NCI-H526 treated with DMSO at 0.1 percent for 48 hours (cell line): Measurements from ENCODE around the gene THBS1.

Source experiments
- DNase-seq: peaks from one replicate; lab custom pipeline; 2025; lab: John Stamatoyannopoulos, UW

THBS1 gene

DNA sequence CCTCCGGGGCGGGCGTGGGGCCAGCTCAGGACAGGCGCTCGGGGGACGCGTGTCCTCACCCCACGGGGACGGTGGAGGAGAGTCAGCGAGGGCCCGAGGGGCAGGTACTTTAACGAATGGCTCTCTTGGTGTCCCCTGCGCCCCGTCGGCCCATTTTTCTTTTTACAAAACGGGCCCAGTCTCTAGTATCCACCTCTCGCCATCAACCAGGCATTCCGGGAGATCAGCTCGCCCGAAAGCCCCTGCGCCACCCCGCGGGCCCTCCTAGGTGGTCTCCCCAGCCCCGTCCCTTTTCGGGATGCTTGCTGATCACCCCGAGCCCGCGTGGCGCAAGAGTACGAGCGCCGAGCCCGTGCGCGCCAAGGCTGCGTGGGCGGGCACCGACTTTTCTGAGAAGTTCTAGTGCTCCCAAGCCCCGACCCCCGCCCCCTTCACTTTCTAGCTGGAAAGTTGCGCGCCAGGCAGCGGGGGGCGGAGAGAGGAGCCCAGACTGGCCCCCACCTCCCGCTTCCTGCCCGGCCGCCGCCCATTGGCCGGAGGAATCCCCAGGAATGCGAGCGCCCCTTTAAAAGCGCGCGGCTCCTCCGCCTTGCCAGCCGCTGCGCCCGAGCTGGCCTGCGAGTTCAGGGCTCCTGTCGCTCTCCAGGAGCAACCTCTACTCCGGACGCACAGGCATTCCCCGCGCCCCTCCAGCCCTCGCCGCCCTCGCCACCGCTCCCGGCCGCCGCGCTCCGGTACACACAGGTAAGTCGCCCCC lies at the start of gene THBS1:
THBS1 (plus strand) TSS at position 595 of the 757 bp plus-strand sequence. CDS start 779 bp downstream, outside the sequence.
- DNase-seq, result peak; percentile 46

- DNase-seq, result no peak
These were observed 45.9 kb upstream of the THBS1 start for GRCh38 chr15:39534996-39535395.

- DNase-seq, result no peak
These were observed 45.4 kb upstream of the THBS1 start for GRCh38 chr15:39535466-39535865.

DNA sequence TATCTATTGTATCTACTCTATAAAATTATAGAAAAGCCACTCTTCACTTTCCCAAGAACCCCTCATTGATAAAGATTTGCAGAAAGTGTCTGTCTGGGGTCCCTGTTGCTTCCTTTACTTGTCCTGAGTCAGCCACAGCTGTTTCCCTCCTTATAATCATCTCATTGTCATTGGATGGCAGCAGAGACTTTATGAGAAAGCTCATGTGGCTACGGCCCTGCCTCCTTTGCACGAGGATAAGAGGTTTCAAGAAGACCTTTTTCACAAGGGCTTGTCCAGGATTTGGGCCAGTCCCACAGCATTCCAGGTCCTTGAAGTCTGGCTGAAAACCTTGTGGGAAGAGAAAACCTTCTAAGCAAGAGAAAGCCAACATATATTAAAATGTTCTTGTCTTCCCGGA lies 41.9 kb upstream of the THBS1 start:
- no peak for DNase-seq

- DNase-seq, result no peak
These were observed 41.4 kb upstream of the THBS1 start for GRCh38 chr15:39539466-39539865.

- DNase-seq, result no peak
These were observed 40.8 kb upstream of the THBS1 start for GRCh38 chr15:39539973-39540558.

DNA sequence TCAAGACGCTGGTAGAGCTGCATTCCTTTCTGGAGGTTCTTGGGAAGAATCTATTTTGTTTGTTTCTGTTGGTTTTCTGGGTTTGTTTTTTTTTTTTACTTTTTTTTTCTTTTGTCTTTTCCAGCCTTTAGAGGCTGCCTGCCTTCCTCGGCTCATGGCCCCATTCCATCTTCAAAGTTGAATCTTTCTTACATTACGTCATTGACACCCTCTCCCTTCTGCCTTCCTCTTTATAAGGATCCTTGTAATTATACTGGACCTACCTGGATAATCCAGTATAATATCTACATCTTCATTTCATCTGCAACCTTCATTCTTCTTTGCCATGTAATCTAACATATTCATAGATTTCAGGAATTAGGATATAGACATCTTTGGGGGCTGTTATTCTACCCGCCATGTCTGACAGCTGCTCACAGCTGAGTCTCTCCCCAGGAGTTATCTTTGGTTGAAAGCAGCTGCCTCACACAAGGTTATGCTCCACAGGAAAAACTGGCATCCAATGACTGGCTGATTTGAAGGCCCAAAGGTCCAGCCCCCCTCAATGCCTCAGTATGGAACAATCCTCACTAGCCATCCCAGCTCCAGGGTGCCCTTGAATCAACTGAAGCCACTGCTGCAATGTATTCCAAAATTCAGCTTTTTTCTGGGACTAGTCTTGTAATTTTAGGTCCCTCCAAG lies 38.4 kb upstream of the THBS1 start:
- no peak for DNase-seq

DNA sequence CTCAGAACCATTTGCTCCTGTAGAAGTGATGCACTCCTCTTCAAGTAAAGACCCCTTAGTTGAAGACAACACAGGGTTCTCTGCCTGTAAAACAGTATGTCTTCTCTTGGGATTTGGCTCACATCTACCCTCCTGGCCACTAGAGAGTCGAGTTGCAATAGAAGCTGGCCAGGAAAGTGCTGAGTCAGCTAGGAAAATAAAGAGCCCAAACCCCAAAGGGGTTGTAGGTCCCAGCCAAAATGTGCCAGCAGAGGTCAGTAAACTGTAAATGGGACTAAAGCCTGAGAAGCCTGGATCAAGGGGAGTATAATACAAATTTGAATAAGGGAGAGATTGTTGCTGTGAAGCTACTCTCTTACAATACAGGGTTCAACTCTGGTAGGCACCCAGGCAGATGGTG lies 37.2 kb upstream of the THBS1 start:
- no peak for DNase-seq

DNA sequence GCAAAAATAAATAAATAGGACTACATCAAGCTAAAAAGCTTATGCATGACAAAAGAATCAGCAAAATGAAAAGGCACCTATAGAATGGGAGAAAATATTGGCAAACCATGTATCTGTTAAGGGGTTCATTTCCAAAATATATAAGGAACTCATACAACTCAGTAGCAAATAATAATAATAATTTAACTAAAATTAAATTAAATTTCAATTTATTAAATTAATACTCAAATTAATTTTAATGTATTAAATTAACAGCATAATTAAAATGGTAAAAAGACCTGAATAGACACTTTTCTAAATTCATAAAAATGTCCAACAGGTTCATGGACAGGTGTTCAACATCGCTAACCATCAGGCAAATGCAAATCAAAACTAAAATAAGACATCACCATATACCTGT lies 34.0 kb upstream of the THBS1 start:
- DNase-seq, result no peak

GRCh38 chr15:39548561-39548960 lies 32.3 kb upstream of the THBS1 start:
- no peak for DNase-seq

- no peak for DNase-seq
These were observed 31.0 kb upstream of the THBS1 start for GRCh38 chr15:39549912-39550311.

- DNase-seq, result no peak
These were observed 29.4 kb upstream of the THBS1 start for GRCh38 chr15:39551476-39551875.

DNA sequence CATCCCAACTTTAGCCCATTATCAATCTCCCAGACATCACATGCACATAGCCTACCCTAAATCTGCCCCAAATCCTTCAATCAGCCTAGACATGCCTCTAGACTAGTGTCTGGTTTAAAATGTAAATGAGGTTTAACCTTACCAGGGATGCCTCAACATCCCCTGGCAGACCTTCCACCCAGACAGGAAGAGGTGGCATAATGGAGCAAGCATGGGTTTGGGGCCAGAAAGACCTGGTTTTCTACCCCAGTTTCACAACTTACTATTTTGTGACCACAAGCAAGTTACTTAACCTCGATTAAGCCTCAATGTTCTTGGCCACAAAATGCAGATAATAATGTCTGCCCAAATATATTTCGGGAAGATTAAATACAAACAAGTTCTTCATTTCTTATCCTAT lies 28.3 kb upstream of the THBS1 start:
- DNase-seq, result no peak

DNA sequence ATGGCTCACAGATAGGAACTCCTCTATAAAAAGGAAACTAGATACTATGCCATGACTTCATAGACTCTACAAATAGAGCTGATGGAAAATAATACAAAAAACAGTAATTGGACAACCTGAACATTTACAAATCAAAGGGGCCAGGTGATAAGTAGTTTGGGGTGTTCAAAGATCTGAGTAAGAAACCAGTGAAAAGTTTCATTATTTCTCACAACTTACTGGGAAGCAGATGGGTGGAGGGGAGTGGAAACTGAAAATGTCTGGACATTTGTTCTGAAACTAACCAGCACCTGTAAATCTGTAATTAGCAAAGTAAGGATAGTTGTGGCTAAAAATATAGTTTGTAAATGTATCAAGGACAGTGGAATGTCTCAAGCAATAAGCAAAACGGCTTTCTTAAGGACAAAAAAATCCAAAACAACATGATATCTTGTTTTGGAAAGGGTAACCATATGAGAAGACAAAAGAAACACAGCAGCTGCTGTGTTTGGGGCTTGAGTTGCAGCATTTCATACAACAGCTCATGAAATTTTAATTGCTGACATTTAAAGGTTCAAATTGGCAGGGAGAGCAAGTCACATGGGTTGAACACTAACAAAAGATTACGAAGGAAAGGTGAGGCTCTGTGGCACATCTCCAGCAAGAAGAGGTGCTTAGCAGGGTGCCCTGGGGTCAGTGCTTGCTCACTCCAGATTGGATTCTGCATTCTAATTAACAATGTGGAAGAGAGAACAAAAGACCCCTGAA lies 26.8 kb upstream of the THBS1 start:
- DNase-seq, result no peak

GRCh38 chr15:39554746-39555387 lies 26.0 kb upstream of the THBS1 start:
- DNase-seq, result no peak

GRCh38 chr15:39555885-39556284 lies 25.0 kb upstream of the THBS1 start:
- no peak for DNase-seq

DNA sequence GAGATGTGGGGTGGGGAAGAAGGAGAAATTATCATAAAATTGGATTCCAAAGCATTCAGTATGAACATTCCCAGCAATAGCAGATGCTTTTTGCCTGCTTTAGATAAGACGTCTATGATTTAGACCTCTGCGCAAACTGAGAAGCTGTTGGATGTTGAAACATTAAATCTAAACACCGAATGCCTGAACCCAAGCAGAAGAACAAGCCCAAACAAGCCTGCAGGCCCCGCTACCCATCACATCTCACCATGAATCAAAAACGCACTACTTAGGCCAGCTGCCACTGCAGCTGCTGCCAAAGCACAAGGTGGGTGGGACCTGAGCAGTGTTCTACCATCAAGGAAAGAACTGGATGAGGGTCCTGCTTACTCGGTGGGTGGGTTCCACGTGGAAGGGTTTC lies 24.4 kb upstream of the THBS1 start:
- DNase-seq, result no peak

DNA sequence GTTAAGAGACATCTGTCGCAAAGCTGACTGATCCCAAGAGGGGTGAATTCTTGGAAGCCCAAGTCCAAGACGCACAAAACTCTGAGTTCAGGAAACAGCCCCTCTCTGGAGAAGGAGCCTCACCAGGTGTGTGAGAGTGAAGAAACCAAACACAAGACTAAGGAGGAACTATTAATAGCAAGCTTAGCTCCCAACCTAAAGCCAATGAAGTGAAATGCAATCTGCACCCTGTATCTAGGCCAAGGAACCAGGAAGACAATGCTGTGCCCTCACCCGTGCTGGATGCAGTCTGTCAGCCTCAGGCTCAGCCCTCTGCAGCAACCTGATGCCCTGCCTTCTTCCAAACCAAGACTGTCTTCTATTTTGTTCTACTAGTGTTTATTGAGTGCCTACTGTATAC lies 22.5 kb upstream of the THBS1 start:
- no peak for DNase-seq

DNA sequence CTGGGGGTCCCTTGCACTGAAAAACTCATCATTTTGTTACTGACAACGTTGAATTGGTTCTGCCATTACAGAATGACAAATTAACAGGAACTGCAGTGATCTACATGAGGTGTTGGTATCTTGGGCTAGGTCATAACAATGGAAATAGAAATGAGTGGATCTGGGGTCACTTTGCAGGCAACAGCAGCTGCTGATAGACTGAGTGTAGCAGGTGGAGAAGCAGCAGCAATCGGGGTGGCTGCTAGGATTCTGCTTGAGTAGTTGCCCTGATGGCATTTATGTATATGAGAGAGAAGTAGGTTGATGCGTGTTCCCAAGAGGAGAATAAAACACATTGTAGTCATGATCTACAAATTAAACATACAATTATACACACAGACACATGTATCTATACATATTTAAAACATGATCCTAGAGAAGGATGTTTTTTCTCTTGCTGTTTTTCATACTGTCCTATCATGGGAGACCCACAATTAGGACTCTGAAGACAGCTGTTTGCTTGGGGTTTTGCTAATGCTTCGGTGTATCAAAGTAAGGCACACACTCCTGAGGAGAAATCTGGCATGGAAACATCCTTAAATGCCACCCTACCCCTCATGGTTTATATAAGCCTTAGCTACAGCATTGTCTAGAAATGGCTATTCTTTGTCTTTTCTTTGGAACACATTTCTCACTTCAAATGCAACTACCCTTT lies 15.8 kb upstream of the THBS1 start:
- DNase-seq, result no peak

GRCh38 chr15:39565851-39566250 lies 15.0 kb upstream of the THBS1 start:
- DNase-seq, result no peak

DNA sequence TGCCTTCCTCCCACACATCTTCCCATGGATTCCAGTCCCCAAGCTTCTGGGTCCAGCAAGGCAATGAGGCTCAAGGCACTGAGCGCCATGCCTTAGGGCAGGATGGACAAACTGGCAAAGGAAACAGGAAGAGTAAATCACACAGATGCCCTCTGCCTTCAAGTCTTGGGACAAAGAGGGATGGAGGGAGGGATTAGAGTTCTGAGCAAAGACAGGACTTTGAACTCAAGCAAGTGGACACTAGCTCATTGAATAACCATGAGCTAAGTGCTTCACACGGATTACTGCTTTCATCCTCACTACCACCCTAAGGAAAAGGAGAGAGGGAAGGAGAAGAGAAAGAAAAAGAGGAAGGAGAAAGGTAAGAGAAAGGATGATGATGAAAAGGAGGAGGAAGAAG lies 7.6 kb upstream of the THBS1 start:
- no peak for DNase-seq

DNA sequence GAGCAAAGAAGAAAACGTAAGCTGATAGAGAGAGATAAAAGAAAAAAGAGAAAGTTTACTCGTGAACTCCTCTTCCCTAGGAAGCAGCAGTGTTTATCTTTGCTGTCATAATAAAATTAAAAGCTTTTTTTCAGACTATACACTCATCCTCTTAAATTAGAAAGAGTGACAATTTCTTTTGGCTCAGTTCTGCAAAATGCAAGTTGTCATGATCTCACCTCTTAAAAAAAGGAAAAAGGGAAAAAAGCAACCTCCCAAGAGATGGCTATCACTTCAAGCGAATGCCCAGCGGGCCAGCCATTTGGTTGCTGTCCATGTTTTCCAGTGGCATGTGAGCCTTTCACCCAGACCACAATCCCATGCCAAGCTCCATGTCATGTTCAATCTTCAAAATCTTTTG lies 7.0 kb upstream of the THBS1 start:
- no peak for DNase-seq
